MM.1S (cell line): Measurements from ENCODE around the gene KEAP1.
"Not testable (repeated sequence)": the region's sequence is repeated elsewhere in the genome, so short reads cannot be mapped to it uniquely, and the experiment has no call there.

Experiments
- DNase-seq: peaks from one replicate; pipeline ENCODE4 v3.0.0-alpha.2; 2015
- H2AFZ ChIP-seq: fragments of 300-600 bp; sonication (generic); 2 replicates; pipeline ENCODE4 v1.6.0; 2016; ENCODE audit warnings: antibody characterized with exemption, low read length
- H3F3A ChIP-seq: fragments of 300-600 bp; sonication (generic); 2 replicates; pipeline ENCODE4 v1.6.1; 2016; ENCODE audit warnings: mild to moderate bottlenecking, antibody characterized with exemption, low read length, moderate library complexity, mixed read lengths; ENCODE audit not compliant: insufficient read depth
- H3K27ac ChIP-seq: fragments of 300-600 bp; sonication (generic); 2 replicates; pipeline ENCODE4 v1.5.1; 2016; ENCODE audit warnings: mild to moderate bottlenecking, low read length
- H3K27me3 ChIP-seq: fragments of 300-600 bp; sonication (generic); replicated peaks from 2 replicates; pipeline ENCODE4 v1.6.0; 2016; ENCODE audit warnings: low read length; ENCODE audit not compliant: insufficient read depth
- H3K36me3 ChIP-seq: fragments of 300-600 bp; sonication (generic); replicated peaks from 2 replicates; pipeline ENCODE4 v1.6.1; 2016; ENCODE audit warnings: mild to moderate bottlenecking, low read length, mixed read lengths; ENCODE audit not compliant: insufficient read depth
- H3K4me1 ChIP-seq: fragments of 300-600 bp; sonication (generic); 2 replicates; pipeline ENCODE4 v1.6.1; 2016; ENCODE audit warnings: low read length, mixed read lengths
- H3K4me2 ChIP-seq: fragments of 300-600 bp; sonication (generic); 2 replicates; pipeline ENCODE4 v1.6.0; 2016; ENCODE audit warnings: low read depth, low read length
- H3K4me3 ChIP-seq: fragments of 300-600 bp; sonication (generic); 2 replicates; pipeline ENCODE4 v1.5.1; 2016; ENCODE audit warnings: low read length, mixed read lengths
- H3K79me2 ChIP-seq: fragments of 300-600 bp; sonication (generic); 2 replicates; pipeline ENCODE4 v1.6.1; 2016; ENCODE audit warnings: mixed run types, low read length, mixed read lengths
- H3K9ac ChIP-seq: fragments of 300-600 bp; sonication (generic); 2 replicates; pipeline ENCODE4 v1.6.1; 2016; ENCODE audit warnings: low read length, mixed read lengths
- H3K9me2 ChIP-seq: fragments of 300-600 bp; sonication (generic); replicated peaks from 2 replicates; pipeline ENCODE4 v1.6.1; 2016; ENCODE audit warnings: mild to moderate bottlenecking, low read length, mixed read lengths; ENCODE audit not compliant: insufficient read depth
- H3K9me3 ChIP-seq: fragments of 300-600 bp; sonication (generic); replicated peaks from 2 replicates; pipeline ENCODE4 v1.6.1; 2016; ENCODE audit warnings: mild to moderate bottlenecking, low read length, mixed read lengths; ENCODE audit not compliant: insufficient read depth
- H4K20me1 ChIP-seq: fragments of 300-600 bp; sonication (generic); 2 replicates; pipeline ENCODE4 v1.6.1; 2016; ENCODE audit warnings: mild to moderate bottlenecking, low read length, moderate library complexity, mixed read lengths; ENCODE audit not compliant: insufficient read depth
- CTCF ChIP-seq: fragments of 300-600 bp; sonication (generic); IDR thresholded peaks from 2 replicates; pipeline ENCODE4 v1.5.1; 2016; ENCODE audit warnings: antibody characterized with exemption, low read length, mixed read lengths
- EZH2 ChIP-seq: fragments of 300-600 bp; sonication (generic); optimal IDR thresholded peaks from 2 replicates; pipeline ENCODE3; 2017; ENCODE audit warnings: low read depth, mild to moderate bottlenecking, antibody characterized with exemption, low read length, mixed read lengths
- EZH2phosphoT487 ChIP-seq: fragments of 300-600 bp; sonication (generic); IDR thresholded peaks from 2 replicates; pipeline ENCODE4 v1.6.1; 2018; ENCODE audit warnings: antibody characterized with exemption, low read length

The KEAP1 gene

GRCh38 chr19:10503002-10503789 is at the start of gene KEAP1:
Gene KEAP1 (minus strand): TSS chr19:10503356. CDS start chr19:10500033, 3,323 bp downstream.
- H3K79me2 ChIP-seq, result peaks cover 44% of the 10 kb centered on the region
- H3K9ac ChIP-seq, result peak within 1 kb of the TSS; percentile 99
- no peak for TF ChIP-seq EZH2
- no peak for TF ChIP-seq CTCF
- no peaks in the 10 kb centered on the region for H3K9me2 ChIP-seq
- H3K4me1 ChIP-seq, result peaks cover 19% of the 10 kb centered on the region
- DNase-seq, result peak; percentile 52
- peak within 1 kb of the TSS; percentile 79 for H3K27ac ChIP-seq
- H4K20me1 ChIP-seq, result no peaks in the 10 kb centered on the region
- H3K4me2 ChIP-seq, result peak within 1 kb of the TSS; percentile 96
- H3K27me3 ChIP-seq, result no peaks in the 10 kb centered on the region
- H2AFZ ChIP-seq, result peak within 1 kb of the TSS; percentile 51
- H3K4me3 ChIP-seq, result peak within 1 kb of the TSS; percentile 95
- peaks cover 24% of the 10 kb centered on the region for H3F3A ChIP-seq
- H3K9me3 ChIP-seq, result no peaks in the 10 kb centered on the region
- peaks cover 8% of the 10 kb centered on the region; the same call in 1 of the 2 replicates for H3K36me3 ChIP-seq

- H3K9me2 ChIP-seq, result no peaks in the 10 kb centered on the region
- no peaks in the 10 kb centered on the region for H4K20me1 ChIP-seq
- peaks cover 5% of the 10 kb centered on the region; the same call in 1 of the 2 replicates for H3K79me2 ChIP-seq
- no peak overlapping the region for H3K9ac ChIP-seq
- no peak overlapping the region for H3K4me2 ChIP-seq
- no peaks in the 10 kb centered on the region for H3K36me3 ChIP-seq
- H3F3A ChIP-seq, result 0 out of 2 replicates have a peak, but pooled peaks cover 3% of the 10 kb centered on the region
- H2AFZ ChIP-seq, result no peak overlapping the region
- H3K9me3 ChIP-seq, result no peaks in the 10 kb centered on the region
- TF ChIP-seq EZH2 (no peak), EZH2phosphoT487 (no peak), CTCF (no peak)
- H3K27ac ChIP-seq, result no peak overlapping the region
- H3K4me1 ChIP-seq, result no peaks in the 10 kb centered on the region
- no peak for DNase-seq
- H3K27me3 ChIP-seq, result no peaks in the 10 kb centered on the region
- no peak overlapping the region for H3K4me3 ChIP-seq
These were observed 49.4 kb upstream of the KEAP1 start for GRCh38 chr19:10552510-10553053.

GRCh38 chr19:10551698-10552301 is 48.6 kb upstream of the KEAP1 start:
- H3K9me2 ChIP-seq, result no peaks in the 10 kb centered on the region
- peak; percentile 54 for DNase-seq
- no peaks in the 10 kb centered on the region for H3K4me1 ChIP-seq
- no peak overlapping the region for H2AFZ ChIP-seq
- no peaks in the 10 kb centered on the region for H3K36me3 ChIP-seq
- H3K9me3 ChIP-seq, result no peaks in the 10 kb centered on the region
- H3K4me2 ChIP-seq, result no peak overlapping the region
- no peak overlapping the region for H3K9ac ChIP-seq
- H3K27me3 ChIP-seq, result no peaks in the 10 kb centered on the region
- no peak overlapping the region for H3K27ac ChIP-seq
- H3F3A ChIP-seq, result 0 out of 2 replicates have a peak, but pooled peaks cover 3% of the 10 kb centered on the region
- H4K20me1 ChIP-seq, result no peaks in the 10 kb centered on the region
- TF ChIP-seq CTCF (peak; percentile 20), EZH2phosphoT487 (no peak)
- no peak overlapping the region for H3K4me3 ChIP-seq
- H3K79me2 ChIP-seq, result peaks cover 10% of the 10 kb centered on the region

- H3K79me2 ChIP-seq, result peaks cover 13% of the 10 kb centered on the region
- not testable (repeated sequence) for H3F3A ChIP-seq, H2AFZ ChIP-seq, DNase-seq, H3K27ac ChIP-seq, H3K4me3 ChIP-seq, H3K4me1 ChIP-seq, H3K27me3 ChIP-seq, H3K9me2 ChIP-seq, H3K9ac ChIP-seq, H3K36me3 ChIP-seq, H4K20me1 ChIP-seq, H3K9me3 ChIP-seq, H3K4me2 ChIP-seq
These were observed 47.9 kb upstream of the KEAP1 start for GRCh38 chr19:10551006-10551405.
